ENCODE measurements around the gene SH2D1B.

DNA sequence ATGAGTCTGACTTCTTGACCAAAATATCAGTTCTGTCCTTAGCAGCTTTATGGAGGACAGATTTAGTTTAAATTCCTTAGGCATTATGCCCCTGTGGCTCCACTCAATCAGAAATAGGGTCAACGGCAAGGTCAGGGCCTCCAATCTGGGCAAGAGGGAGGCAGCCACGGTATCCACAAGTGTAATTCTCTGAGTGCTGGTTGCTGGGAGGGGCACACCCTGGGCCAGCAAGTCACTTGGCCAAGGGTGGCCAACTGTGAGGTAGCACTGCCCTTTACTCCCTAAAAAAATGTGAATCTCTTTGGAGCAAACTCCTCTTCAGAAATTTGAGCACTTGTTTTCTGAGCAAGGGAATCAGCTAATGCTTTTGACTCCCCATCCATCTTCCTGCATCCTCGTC lies 48.1 kb downstream of the SH2D1B start:
- no peak for TF ChIP-seq POLR2A (IDR thresholded peaks at IDR 0.05)
- TF ChIP-seq, protein P1, sequence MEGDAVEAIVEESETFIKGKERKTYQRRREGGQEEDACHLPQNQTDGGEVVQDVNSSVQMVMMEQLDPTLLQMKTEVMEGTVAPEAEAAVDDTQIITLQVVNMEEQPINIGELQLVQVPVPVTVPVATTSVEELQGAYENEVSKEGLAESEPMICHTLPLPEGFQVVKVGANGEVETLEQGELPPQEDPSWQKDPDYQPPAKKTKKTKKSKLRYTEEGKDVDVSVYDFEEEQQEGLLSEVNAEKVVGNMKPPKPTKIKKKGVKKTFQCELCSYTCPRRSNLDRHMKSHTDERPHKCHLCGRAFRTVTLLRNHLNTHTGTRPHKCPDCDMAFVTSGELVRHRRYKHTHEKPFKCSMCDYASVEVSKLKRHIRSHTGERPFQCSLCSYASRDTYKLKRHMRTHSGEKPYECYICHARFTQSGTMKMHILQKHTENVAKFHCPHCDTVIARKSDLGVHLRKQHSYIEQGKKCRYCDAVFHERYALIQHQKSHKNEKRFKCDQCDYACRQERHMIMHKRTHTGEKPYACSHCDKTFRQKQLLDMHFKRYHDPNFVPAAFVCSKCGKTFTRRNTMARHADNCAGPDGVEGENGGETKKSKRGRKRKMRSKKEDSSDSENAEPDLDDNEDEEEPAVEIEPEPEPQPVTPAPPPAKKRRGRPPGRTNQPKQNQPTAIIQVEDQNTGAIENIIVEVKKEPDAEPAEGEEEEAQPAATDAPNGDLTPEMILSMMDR (IDR thresholded peaks at IDR 0.05), result no peak
